HepG2 (cell line): ENCODE results near the gene ZNF367. TPM values are rescaled to one million over a fixed set of nuclear protein-coding genes. Genes with fewer than 3 reads are reported as not detected.
A peak's percentile ranks its signal among the peaks of the same experiment; 100 is the strongest.

Experiments used
- FOXP4 ChIP-seq: sonication (generic); formaldehyde crosslinking; IDR thresholded peaks from 2 replicates; pipeline ENCODE4 v1.4.0; 2020; ENCODE audit warnings: missing genetic modification reagents
- IRF1 ChIP-seq: sonication (generic); formaldehyde crosslinking; IDR thresholded peaks from 2 replicates; pipeline ENCODE4 v1.4.0; 2020; ENCODE audit warnings: low read depth, mild to moderate bottlenecking, missing genetic modification reagents
- JUN ChIP-seq: sonication (generic); formaldehyde crosslinking; IDR thresholded peaks from 2 replicates; pipeline ENCODE4 v1.4.0; 2020; ENCODE audit warnings: mild to moderate bottlenecking, missing genetic modification reagents
- KAT8 ChIP-seq: IDR thresholded peaks from 2 replicates; pipeline ENCODE4 v1.6.1; 2016; ENCODE audit warnings: missing genetic modification reagents, missing compliant biosample characterization
- MYC ChIP-seq: sonication (generic); formaldehyde crosslinking; IDR thresholded peaks from 2 replicates; pipeline ENCODE4 v1.9.0; 2021; ENCODE audit warnings: missing genetic modification reagents, borderline replicate concordance
- PBX2 ChIP-seq: IDR thresholded peaks from 2 replicates; pipeline ENCODE4 v1.6.1; 2016; ENCODE audit warnings: control low read depth
- REST ChIP-seq, 2 experiments: IDR thresholded peaks; 2 replicates each; pipeline ENCODE4 v1.6.1; 2011 to 2012; ENCODE audit warnings: low read length in 2 of 2, borderline replicate concordance in 1 of 2, low read depth in 1 of 2, mild to moderate bottlenecking in 1 of 2, moderate library complexity in 1 of 2
- RXRA ChIP-seq: sonication (generic); formaldehyde crosslinking; IDR thresholded peaks from 2 replicates; pipeline ENCODE4 v1.5.1; 2020; ENCODE audit warnings: missing genetic modification reagents
- STAT5B ChIP-seq: sonication (generic); formaldehyde crosslinking; IDR thresholded peaks from 2 replicates; pipeline ENCODE4 v1.4.0; 2020; ENCODE audit warnings: missing genetic modification reagents
- TARDBP ChIP-seq: sonication (generic); formaldehyde crosslinking; IDR thresholded peaks from 2 replicates; pipeline ENCODE4 v1.8.0; 2022; ENCODE audit warnings: mild to moderate bottlenecking, missing genetic modification reagents
- ZNF232 ChIP-seq: sonication (generic); formaldehyde crosslinking; IDR thresholded peaks from 2 replicates; pipeline ENCODE4 v1.4.0; 2020; ENCODE audit warnings: missing genetic modification reagents, borderline replicate concordance
- ZNF326 ChIP-seq: sonication (generic); formaldehyde crosslinking; IDR thresholded peaks from 2 replicates; pipeline ENCODE4 v1.4.0; 2020; ENCODE audit warnings: missing genetic modification reagents, borderline replicate concordance
- ZNF362 ChIP-seq: sonication (generic); formaldehyde crosslinking; IDR thresholded peaks from 2 replicates; pipeline ENCODE4 v1.4.0; 2020; ENCODE audit warnings: missing genetic modification reagents, mild to moderate bottlenecking, borderline replicate concordance
- ZNF547 ChIP-seq: sonication (generic); formaldehyde crosslinking; IDR thresholded peaks from 2 replicates; pipeline ENCODE4 v1.5.1; 2020; ENCODE audit warnings: mild to moderate bottlenecking, missing genetic modification reagents
- ZNF569 ChIP-seq: sonication (generic); formaldehyde crosslinking; IDR thresholded peaks from 2 replicates; pipeline ENCODE4 v1.5.0; 2020; ENCODE audit warnings: mild to moderate bottlenecking, missing genetic modification reagents, moderate library complexity, borderline replicate concordance
- ZNF710 ChIP-seq: sonication (generic); formaldehyde crosslinking; IDR thresholded peaks from 2 replicates; pipeline ENCODE4 v1.5.0; 2020; ENCODE audit warnings: mild to moderate bottlenecking, missing genetic modification reagents, borderline replicate concordance
- polyA plus RNA-seq, 8 experiments: library from polyadenylated mRNA; depleted of rRNA in 3 of 8; stranded (reverse) in 7 of 8; unstranded in 1 of 8; fragments of >200 nt; fragmentation: Illumina TruSeq in 4 of 8; extraction: Trizol in 4 of 8; gene quantifications; 2 replicates each; pipeline versions ENCODE4 v1.2.1 to v1.2.3, GENCODE V29; 2011 to 2016; ENCODE audit warnings: low read depth in 4 of 8, missing spikeins in 1 of 8, mixed read lengths in 1 of 8; ENCODE audit not compliant: insufficient read depth in 1 of 8
- total RNA-seq, 5 experiments: library from RNA; depleted of rRNA; stranded (reverse); fragments of >200 nt; fragmentation: Illumina TruSeq; extraction: Trizol; gene quantifications; 2 replicates each; pipeline ENCODE4 v1.2.3, GENCODE V29; 2016; ENCODE audit warnings: low read depth in 1 of 5

Gene ZNF367
- total and polyA plus RNA-seq, 2 of the 13 experiments (the other 11 are each of a cell fraction or from before 2014, with no cell fraction given) = 2.9 to 7.7 TPM

- TF ChIP-seq ZNF232 (CRISPR knock-in tag) (peak; percentile 87), KAT8 (CRISPR knock-in tag) (peak; percentile 63), FOXP4 (CRISPR knock-in tag) (peak; percentile 79; the same call in 1 of the 2 replicates), ZNF362 (CRISPR knock-in tag) (0 out of 2 replicates have a peak, but pooled peaks have one; percentile 49), MYC (CRISPR knock-in tag) (peak; percentile 93), PBX2 (CRISPR knock-in tag) (no peak), RXRA (CRISPR knock-in tag) (peak; percentile 47; the same call in 1 of the 2 replicates), ZNF547 (CRISPR knock-in tag) (0 out of 2 replicates have a peak, but pooled peaks have one; percentile 15), STAT5B (CRISPR knock-in tag) (0 out of 2 replicates have a peak, but pooled peaks have one; percentile 32), JUN (CRISPR knock-in tag) (peak; percentile 23; the same call in 1 of the 2 replicates), ZNF326 (CRISPR knock-in tag) (no peak), ZNF569 (CRISPR knock-in tag) (0 out of 2 replicates have a peak, but pooled peaks have one; percentile 38), TARDBP (CRISPR knock-in tag) (peak; percentile 89), ZNF710 (CRISPR knock-in tag) (0 out of 2 replicates have a peak, but pooled peaks have one; percentile 25), IRF1 (CRISPR knock-in tag) (peak; percentile 57; the same call in 1 of the 2 replicates), REST (IDR thresholded peaks at IDR 0.05; ENCODE audit: borderline replicate concordance in 1 of 2, low read depth in 1 of 2, low read length in 2 of 2) (0 out of 4 replicates have a peak, but pooled peaks of 1 of the 2 experiments have one; percentile 20)
Observed at GRCh38 chr9:96436456-96437126, 18.4 kb upstream of the ZNF367 start (continued).
